ENCODE results near the gene DMXL1.
"Not testable (repeated sequence)": the region's sequence is repeated elsewhere in the genome, so short reads cannot be mapped to it uniquely, and the experiment has no call there.

- not testable (repeated sequence) for TF ChIP-seq CTCF, POLR2A (IDR thresholded peaks at IDR 0.05)
Measured at GRCh38 chr5:119185512-119185911, 114.6 kb downstream of the DMXL1 start.
